K562 (cell line): ENCODE measurements around the gene ABHD5. TPM values are rescaled to one million over a fixed set of nuclear protein-coding genes. Genes with fewer than 3 reads are reported as not detected.
A peak's percentile ranks its signal among the peaks of the same experiment; 100 is the strongest.

Experiments
- ATF1 ChIP-seq, 2 experiments: fragments of 450-650 bp in 1 of 2; IDR thresholded peaks; 2 replicates each; pipeline ENCODE4 v1.6.1; 2016; ENCODE audit warnings: missing compliant biosample characterization in 1 of 2, missing genetic modification characterization in 1 of 2
- BCOR ChIP-seq: fragments of 450-650 bp; IDR thresholded peaks from 2 replicates; pipeline ENCODE4 v1.6.1; 2016
- CBX3 ChIP-seq, 2 experiments: IDR thresholded peaks; 1 replicate in 1 of 2; 2 replicates in 1 of 2; pipeline ENCODE4 v1.6.1; 2012; ENCODE audit warnings: inconsistent platforms in 2 of 2, low read length in 2 of 2, borderline replicate concordance in 1 of 2, control low read depth in 1 of 2
- ERF ChIP-seq: fragments of 450-650 bp; formaldehyde crosslinking; IDR thresholded peaks from 2 replicates; pipeline ENCODE4 v1.4.0; 2020; ENCODE audit warnings: mild to moderate bottlenecking, mixed read lengths
- MAFK ChIP-seq: IDR thresholded peaks from 2 replicates; pipeline ENCODE4 v1.6.1; 2011; ENCODE audit warnings: low read length, improper control_type of control experiment
- SAFB2 ChIP-seq: fragments of 200-400 bp; formaldehyde crosslinking; IDR thresholded peaks from 2 replicates; pipeline ENCODE4 v1.6.1; 2018; ENCODE audit warnings: borderline replicate concordance, low read length, low read depth, moderate library complexity; ENCODE audit not compliant: severe bottlenecking
- SIN3B ChIP-seq: fragments of 450-650 bp; IDR thresholded peaks from 2 replicates; pipeline ENCODE4 v1.6.1; 2017; ENCODE audit warnings: low read depth, mild to moderate bottlenecking, moderate library complexity
- ZNF124 ChIP-seq: sonication (generic); formaldehyde crosslinking; IDR thresholded peaks from 2 replicates; pipeline ENCODE4 v1.8.1; 2022; ENCODE audit warnings: missing genetic modification reagents
- ZNF134 ChIP-seq: fragments of 250-450 bp; sonication (Bioruptor Pico); conservative IDR thresholded peaks from 2 replicates; pipeline ENCODE4 v1.4.0; 2020
- ZNF431 ChIP-seq: sonication (generic); formaldehyde crosslinking; IDR thresholded peaks from 2 replicates; pipeline ENCODE4 v1.8.0; 2022; ENCODE audit warnings: mild to moderate bottlenecking, missing genetic modification reagents
- ZNF764 ChIP-seq: fragments of 250-450 bp; sonication (Bioruptor Pico); IDR thresholded peaks from 2 replicates; pipeline ENCODE4 v1.4.0; 2020; ENCODE audit warnings: low read depth, mild to moderate bottlenecking, moderate library complexity
- polyA plus RNA-seq, 8 experiments: library from polyadenylated mRNA; depleted of rRNA in 4 of 8; stranded (reverse) in 5 of 8; unstranded in 3 of 8; fragments of >200 nt; fragmentation: Nextera tagmentation in 2 of 8; fragmentation: Illumina TruSeq in 1 of 8; extraction: Ambion mirVana in 2 of 8; extraction: Trizol in 1 of 8; gene quantifications; 2 replicates each; pipeline versions ENCODE4 v1.2.1 to v1.2.3, GENCODE V29; 2011 to 2014; ENCODE audit warnings: inconsistent platforms in 1 of 8, missing spikeins in 1 of 8
- total RNA-seq, 7 experiments: library from RNA; depleted of rRNA in 6 of 7; stranded (reverse); fragments of >200 nt in 6 of 7; fragmentation: Illumina TruSeq in 2 of 7; extraction: Trizol in 2 of 7; gene quantifications; 2 replicates each; pipeline versions ENCODE4 v1.2.1 to v1.2.3, GENCODE V29; 2011 to 2021; ENCODE audit warnings: low replicate concordance in 1 of 7
- TF ChIP-seq, protein P1 (sequence below): fragments of 450-650 bp; IDR thresholded peaks from 2 replicates; pipeline ENCODE4 v1.6.1; 2018; ENCODE audit not compliant: partially characterized antibody
- TF ChIP-seq, protein P2 (sequence below): fragments of 250-450 bp; sonication (Bioruptor Pico); IDR thresholded peaks from 2 replicates; pipeline ENCODE4 v1.9.0; 2021; ENCODE audit warnings: mild to moderate bottlenecking
- TF ChIP-seq, protein P3 (sequence below), 3 experiments: fragments of 200-800 bp in 1 of 3; sonication (Bioruptor generic) in 1 of 3; sonication (generic) in 1 of 3; formaldehyde crosslinking in 1 of 3; IDR thresholded peaks; 2 replicates each; pipeline versions ENCODE4 v1.6.1 to v1.8.0; 2016 to 2022; ENCODE audit warnings: mild to moderate bottlenecking in 2 of 3, missing compliant biosample characterization in 2 of 3, missing genetic modification characterization in 2 of 3, missing genetic modification reagents in 1 of 3
- TF ChIP-seq, protein P4 (sequence below): sonication (generic); formaldehyde crosslinking; IDR thresholded peaks from 2 replicates; pipeline ENCODE4 v1.8.1; 2023; ENCODE audit warnings: missing genetic modification reagents, mild to moderate bottlenecking, borderline replicate concordance

The ABHD5 gene
- total and polyA plus RNA-seq, 9 of the 15 experiments (the other 6 are each of a cell fraction or from before 2014, with no cell fraction given) = 27.8 to 61.7 (median 39.9) TPM

DNA sequence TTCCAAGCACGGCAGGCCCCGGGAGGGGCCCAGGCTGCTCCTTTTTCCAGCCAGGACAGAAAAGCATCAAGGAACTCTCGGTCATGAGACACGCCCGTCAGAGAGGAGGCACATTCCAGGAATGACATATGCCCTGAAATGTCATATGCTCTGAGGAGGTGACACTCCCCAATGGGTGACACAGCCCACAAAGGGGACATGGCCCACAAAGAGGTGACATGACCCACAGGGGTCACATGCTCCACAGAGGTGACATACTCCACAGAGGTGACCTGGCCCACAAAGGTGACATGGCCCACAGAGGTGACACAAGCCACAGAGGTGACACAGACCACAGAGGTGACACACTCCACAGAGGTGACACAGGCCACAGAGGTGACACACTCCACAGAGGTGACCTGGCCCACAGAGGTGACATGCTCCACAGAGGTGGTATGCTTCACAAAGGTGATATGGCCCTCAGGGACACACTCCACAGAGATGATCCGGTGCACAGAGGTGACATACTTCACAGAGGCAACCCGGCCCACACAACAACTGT is 79.2 kb downstream of the ABHD5 start (continued):
- TF ChIP-seq, protein P1, sequence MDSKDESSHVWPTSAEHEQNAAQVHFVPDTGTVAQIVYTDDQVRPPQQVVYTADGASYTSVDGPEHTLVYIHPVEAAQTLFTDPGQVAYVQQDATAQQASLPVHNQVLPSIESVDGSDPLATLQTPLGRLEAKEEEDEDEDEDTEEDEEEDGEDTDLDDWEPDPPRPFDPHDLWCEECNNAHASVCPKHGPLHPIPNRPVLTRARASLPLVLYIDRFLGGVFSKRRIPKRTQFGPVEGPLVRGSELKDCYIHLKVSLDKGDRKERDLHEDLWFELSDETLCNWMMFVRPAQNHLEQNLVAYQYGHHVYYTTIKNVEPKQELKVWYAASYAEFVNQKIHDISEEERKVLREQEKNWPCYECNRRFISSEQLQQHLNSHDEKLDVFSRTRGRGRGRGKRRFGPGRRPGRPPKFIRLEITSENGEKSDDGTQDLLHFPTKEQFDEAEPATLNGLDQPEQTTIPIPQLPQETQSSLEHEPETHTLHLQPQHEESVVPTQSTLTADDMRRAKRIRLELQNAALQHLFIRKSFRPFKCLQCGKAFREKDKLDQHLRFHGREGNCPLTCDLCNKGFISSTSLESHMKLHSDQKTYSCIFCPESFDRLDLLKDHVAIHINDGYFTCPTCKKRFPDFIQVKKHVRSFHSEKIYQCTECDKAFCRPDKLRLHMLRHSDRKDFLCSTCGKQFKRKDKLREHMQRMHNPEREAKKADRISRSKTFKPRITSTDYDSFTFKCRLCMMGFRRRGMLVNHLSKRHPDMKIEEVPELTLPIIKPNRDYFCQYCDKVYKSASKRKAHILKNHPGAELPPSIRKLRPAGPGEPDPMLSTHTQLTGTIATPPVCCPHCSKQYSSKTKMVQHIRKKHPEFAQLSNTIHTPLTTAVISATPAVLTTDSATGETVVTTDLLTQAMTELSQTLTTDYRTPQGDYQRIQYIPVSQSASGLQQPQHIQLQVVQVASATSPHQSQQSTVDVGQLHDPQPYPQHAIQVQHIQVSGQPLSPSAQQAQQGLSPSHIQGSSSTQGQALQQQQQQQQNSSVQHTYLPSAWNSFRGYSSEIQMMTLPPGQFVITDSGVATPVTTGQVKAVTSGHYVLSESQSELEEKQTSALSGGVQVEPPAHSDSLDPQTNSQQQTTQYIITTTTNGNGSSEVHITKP = no peak
- TF ChIP-seq, protein P2, sequence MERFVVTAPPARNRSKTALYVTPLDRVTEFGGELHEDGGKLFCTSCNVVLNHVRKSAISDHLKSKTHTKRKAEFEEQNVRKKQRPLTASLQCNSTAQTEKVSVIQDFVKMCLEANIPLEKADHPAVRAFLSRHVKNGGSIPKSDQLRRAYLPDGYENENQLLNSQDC (CRISPR knock-in tag) = no peak
- TF ChIP-seq SAFB2 = no peak
- TF ChIP-seq, protein P3, sequence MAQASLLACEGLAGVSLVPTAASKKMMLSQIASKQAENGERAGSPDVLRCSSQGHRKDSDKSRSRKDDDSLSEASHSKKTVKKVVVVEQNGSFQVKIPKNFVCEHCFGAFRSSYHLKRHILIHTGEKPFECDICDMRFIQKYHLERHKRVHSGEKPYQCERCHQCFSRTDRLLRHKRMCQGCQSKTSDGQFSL (CRISPR knock-in tag; IDR thresholded peaks at IDR 0.05) = no peak
- TF ChIP-seq, protein P3 (tag; IDR thresholded peaks at IDR 0.05) = peak in 1 of 2 experiments; percentile 68; a peak in 1 of 4 replicates
- TF ChIP-seq ZNF431 (CRISPR knock-in tag) = no peak
- TF ChIP-seq ZNF124 (CRISPR knock-in tag) = no peak
- no peak for TF ChIP-seq ATF1 (CRISPR knock-in tag; IDR thresholded peaks at IDR 0.05)
- TF ChIP-seq ATF1 (tag; IDR thresholded peaks at IDR 0.05) = no peak
- TF ChIP-seq ERF (CRISPR knock-in tag) = no peak; the same call in 1 of the 2 replicates
- TF ChIP-seq MAFK = no peak
- no peak for TF ChIP-seq CBX3 (IDR thresholded peaks at IDR 0.05; ENCODE audit: borderline replicate concordance in 1 of 2, low read length in 2 of 2)
- TF ChIP-seq ZNF764 (CRISPR knock-in tag) = no peak
- TF ChIP-seq SIN3B = no peak; the same call in 1 of the 2 replicates
- TF ChIP-seq ZNF134 (CRISPR knock-in tag) = 0 out of 2 replicates have a peak, but pooled peaks have one; percentile 45
- TF ChIP-seq BCOR = no peak
- TF ChIP-seq, protein P4, sequence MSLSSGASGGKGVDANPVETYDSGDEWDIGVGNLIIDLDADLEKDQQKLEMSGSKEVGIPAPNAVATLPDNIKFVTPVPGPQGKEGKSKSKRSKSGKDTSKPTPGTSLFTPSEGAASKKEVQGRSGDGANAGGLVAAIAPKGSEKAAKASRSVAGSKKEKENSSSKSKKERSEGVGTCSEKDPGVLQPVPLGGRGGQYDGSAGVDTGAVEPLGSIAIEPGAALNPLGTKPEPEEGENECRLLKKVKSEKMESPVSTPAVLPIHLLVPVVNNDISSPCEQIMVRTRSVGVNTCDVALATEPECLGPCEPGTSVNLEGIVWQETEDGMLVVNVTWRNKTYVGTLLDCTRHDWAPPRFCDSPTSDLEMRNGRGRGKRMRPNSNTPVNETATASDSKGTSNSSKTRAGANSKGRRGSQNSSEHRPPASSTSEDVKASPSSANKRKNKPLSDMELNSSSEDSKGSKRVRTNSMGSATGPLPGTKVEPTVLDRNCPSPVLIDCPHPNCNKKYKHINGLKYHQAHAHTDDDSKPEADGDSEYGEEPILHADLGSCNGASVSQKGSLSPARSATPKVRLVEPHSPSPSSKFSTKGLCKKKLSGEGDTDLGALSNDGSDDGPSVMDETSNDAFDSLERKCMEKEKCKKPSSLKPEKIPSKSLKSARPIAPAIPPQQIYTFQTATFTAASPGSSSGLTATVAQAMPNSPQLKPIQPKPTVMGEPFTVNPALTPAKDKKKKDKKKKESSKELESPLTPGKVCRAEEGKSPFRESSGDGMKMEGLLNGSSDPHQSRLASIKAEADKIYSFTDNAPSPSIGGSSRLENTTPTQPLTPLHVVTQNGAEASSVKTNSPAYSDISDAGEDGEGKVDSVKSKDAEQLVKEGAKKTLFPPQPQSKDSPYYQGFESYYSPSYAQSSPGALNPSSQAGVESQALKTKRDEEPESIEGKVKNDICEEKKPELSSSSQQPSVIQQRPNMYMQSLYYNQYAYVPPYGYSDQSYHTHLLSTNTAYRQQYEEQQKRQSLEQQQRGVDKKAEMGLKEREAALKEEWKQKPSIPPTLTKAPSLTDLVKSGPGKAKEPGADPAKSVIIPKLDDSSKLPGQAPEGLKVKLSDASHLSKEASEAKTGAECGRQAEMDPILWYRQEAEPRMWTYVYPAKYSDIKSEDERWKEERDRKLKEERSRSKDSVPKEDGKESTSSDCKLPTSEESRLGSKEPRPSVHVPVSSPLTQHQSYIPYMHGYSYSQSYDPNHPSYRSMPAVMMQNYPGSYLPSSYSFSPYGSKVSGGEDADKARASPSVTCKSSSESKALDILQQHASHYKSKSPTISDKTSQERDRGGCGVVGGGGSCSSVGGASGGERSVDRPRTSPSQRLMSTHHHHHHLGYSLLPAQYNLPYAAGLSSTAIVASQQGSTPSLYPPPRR (CRISPR knock-in tag) = peak; percentile 86; the same call in 1 of the 2 replicates
